Measurements from ENCODE around the gene CBLB. TPM values are rescaled to one million over a fixed set of nuclear protein-coding genes. Genes with fewer than 3 reads are reported as not detected.
A peak's percentile ranks its signal among the peaks of the same experiment; 100 is the strongest.

CBLB gene
- total and polyA plus RNA-seq, 7 donors: 4.2 to 18.2 (median 12.1) TPM

DNA sequence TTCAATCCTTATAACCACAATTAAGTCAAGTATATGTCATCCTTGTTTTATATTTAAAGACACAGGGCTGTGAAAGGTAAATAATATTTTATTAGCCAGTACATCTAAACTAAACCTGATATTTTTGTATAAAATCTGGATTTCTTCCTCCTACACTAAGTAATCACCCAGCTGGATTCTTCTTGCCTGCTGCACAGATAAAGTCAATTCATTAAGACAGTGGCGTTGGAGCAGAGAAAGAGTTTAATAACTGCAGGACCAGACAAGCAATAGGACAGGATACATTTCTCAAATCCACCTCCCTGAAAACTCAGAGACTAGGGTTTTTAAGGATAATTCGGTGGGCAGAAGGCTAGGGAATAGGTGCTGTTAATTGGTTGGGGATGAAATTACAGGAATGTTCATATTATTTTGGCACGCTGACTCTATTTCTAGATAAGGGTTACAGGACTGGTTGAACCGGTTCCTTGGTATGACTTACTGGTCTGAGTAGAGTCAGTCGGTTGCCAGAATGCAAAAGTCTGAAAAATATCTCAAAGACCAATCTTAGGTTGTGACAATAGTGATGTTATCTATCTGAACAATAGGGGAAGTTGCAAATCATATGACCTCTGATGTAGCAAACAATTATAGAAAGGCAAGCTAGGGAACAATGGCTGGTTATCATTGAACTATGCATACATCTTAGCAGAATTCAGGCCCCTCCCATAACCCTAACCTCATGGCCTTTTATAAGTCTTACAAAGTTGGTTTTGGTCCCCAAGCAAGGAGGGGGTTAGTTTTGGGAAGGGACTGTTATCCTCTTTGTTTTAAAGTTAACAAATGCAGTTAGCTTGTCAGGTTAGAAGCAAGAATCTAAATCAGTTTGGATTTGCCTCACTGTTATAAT is 257.3 kb downstream of the CBLB start:
- ATAC-seq: no peak
- TF ChIP-seq, protein P1, sequence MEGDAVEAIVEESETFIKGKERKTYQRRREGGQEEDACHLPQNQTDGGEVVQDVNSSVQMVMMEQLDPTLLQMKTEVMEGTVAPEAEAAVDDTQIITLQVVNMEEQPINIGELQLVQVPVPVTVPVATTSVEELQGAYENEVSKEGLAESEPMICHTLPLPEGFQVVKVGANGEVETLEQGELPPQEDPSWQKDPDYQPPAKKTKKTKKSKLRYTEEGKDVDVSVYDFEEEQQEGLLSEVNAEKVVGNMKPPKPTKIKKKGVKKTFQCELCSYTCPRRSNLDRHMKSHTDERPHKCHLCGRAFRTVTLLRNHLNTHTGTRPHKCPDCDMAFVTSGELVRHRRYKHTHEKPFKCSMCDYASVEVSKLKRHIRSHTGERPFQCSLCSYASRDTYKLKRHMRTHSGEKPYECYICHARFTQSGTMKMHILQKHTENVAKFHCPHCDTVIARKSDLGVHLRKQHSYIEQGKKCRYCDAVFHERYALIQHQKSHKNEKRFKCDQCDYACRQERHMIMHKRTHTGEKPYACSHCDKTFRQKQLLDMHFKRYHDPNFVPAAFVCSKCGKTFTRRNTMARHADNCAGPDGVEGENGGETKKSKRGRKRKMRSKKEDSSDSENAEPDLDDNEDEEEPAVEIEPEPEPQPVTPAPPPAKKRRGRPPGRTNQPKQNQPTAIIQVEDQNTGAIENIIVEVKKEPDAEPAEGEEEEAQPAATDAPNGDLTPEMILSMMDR (IDR thresholded peaks at IDR 0.05): no peak
- Histone ChIP-seq H3K36me3 (ENCODE audit: insufficient read depth in 1 of 2, low read depth in 1 of 2) (no peaks in the 10 kb centered on the region), H3K9me3 (no peaks in the 10 kb centered on the region), H3K27me3 (ENCODE audit: insufficient read depth in 3 of 3, low read length in 2 of 3) (no peaks in the 10 kb centered on the region), H3K4me1 (no peaks in the 10 kb centered on the region), H3K4me3 (no peak overlapping the region), H3K27ac (no peak overlapping the region)
- 89 to 94% (median 93%) methylated on average over 5 of the region's 5 CpGs for WGBS, 3 donors
- intact Hi-C loops (cut with DNase I): no loop called here
- DNase-seq: no peak

DNA sequence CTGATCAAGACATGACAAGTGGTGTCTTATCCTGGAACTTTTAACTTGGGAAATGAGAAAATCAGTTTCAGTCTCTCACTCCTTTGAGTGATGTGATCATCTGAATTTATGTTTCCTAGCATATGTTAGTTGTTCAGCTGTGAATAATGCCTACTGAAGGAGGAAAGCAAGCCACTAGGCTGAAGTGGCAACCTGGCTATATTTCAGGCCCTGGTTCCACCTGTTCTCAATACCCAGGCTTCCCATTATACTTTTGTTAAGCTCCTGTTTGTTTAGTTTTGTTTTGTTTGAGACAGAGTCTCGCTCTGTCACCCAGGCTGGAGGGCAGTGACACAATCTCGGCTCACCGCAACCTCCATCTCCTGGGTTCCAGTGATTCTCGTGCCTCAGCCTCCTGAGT is 258.3 kb downstream of the CBLB start:
- Histone ChIP-seq H3K27ac (no peak overlapping the region), H3K27me3 (ENCODE audit: insufficient read depth in 3 of 3, low read length in 2 of 3) (no peaks in the 10 kb centered on the region), H3K4me1 (no peaks in the 10 kb centered on the region), H3K36me3 (ENCODE audit: insufficient read depth in 1 of 2, low read depth in 1 of 2) (no peaks in the 10 kb centered on the region), H3K4me3 (no peak overlapping the region), H3K9me3 (no peaks in the 10 kb centered on the region)
- intact Hi-C loops (cut with DNase I): no loop called here
- 91 to 97% (median 96%) methylated on average over 4 of the region's 4 CpGs for WGBS, 3 donors
- TF ChIP-seq, protein P1 (IDR thresholded peaks at IDR 0.05): no peak
- ATAC-seq (no peak), DNase-seq (no peak)

DNA sequence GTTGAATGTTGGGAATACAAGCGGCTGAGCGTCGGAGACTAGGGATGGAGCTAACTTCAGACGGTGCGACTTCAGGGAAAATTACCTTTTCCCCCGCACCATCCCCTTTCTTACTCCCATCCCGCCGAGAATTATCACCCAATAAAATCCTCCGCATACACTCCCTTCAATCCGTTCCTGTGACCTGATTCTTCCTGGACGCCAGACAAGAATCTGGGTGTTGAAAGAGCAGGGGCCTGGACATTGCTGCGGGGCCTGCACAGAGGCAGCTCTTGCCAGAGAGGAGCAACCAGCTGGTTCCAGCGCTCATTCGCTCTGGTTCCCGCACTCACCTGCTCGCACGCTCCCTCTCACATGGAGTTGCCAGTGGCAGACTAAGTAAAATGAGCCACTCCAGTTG is 260.2 kb downstream of the CBLB start:
- no peaks in the 10 kb centered on the region for H3K4me1 ChIP-seq
- H3K27me3 ChIP-seq (ENCODE audit: insufficient read depth in 3 of 3, low read length in 2 of 3): no peaks in the 10 kb centered on the region
- no peaks in the 10 kb centered on the region for H3K36me3 ChIP-seq (ENCODE audit: insufficient read depth in 1 of 2, low read depth in 1 of 2)
- H3K4me3 ChIP-seq: no peak overlapping the region
- DNase-seq: no peak
- H3K9me3 ChIP-seq: no peaks in the 10 kb centered on the region
- 69 to 78% (median 70%) methylated on average over 17 of the region's 17 CpGs for WGBS, 3 donors
- intact Hi-C loops (cut with DNase I): no loop called here
- ATAC-seq: peak in 1 of 4 donors; percentile 37
- TF ChIP-seq, protein P1 (IDR thresholded peaks at IDR 0.05): no peak
- H3K27ac ChIP-seq: no peak overlapping the region

DNA sequence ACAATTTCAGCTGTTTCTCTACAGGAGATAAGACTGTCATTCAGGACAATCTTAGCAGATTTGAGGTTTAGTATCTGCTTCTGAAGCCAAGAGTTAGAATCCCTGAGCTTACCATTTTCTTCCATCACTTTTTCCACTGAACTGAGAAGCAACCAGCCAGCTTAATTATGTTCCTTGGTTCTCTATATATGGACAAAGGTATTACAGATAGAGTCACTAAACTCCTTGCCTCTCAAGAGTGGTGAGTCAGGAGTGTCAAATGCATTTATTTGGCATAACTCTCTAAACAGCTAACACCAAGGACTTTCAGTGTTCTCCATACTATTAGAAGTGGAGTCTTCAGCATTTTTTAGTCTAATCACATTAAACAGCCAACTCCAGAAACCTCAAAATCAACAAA is 262.8 kb downstream of the CBLB start:
- ATAC-seq: no peak
- TF ChIP-seq, protein P1 (IDR thresholded peaks at IDR 0.05): no peak
- no peak for DNase-seq
- H3K9me3 ChIP-seq: no peaks in the 10 kb centered on the region
- no peaks in the 10 kb centered on the region for H3K36me3 ChIP-seq (ENCODE audit: insufficient read depth in 1 of 2, low read depth in 1 of 2)
- H3K27me3 ChIP-seq (ENCODE audit: insufficient read depth in 3 of 3, low read length in 2 of 3): no peaks in the 10 kb centered on the region
- intact Hi-C loops (cut with DNase I): no loop called here
- no peaks in the 10 kb centered on the region for H3K4me1 ChIP-seq
- H3K4me3 ChIP-seq: no peak overlapping the region
- no peak overlapping the region for H3K27ac ChIP-seq

All from psoas muscle (tissue), 8 donors.